WERI-Rb-1 (cell line): Measurements from ENCODE around the gene CAMK4.

Experiments
- DNase-seq: peaks from one replicate; pipeline ENCODE4 v3.0.0-alpha.2; 2020
- H3K27ac ChIP-seq: fragments of 250-450 bp; sonication (Bioruptor Pico); 2 replicates; pipeline ENCODE4 v1.5.1; 2020; ENCODE audit warnings: mild to moderate bottlenecking, moderate library complexity
- H3K27me3 ChIP-seq: fragments of 250-450 bp; sonication (Bioruptor Pico); 2 replicates; pipeline ENCODE4 v1.5.1; 2021; ENCODE audit warnings: mild to moderate bottlenecking, low read depth, moderate library complexity; ENCODE audit not compliant: insufficient read depth, severe bottlenecking
- H3K36me3 ChIP-seq: fragments of 250-450 bp; sonication (Bioruptor Pico); 2 replicates; pipeline ENCODE4 v1.5.1; 2020; ENCODE audit warnings: mild to moderate bottlenecking, moderate library complexity
- H3K4me3 ChIP-seq: 2 replicates; pipeline ENCODE4 v1.5.1; 2011; ENCODE audit warnings: low read depth, mild to moderate bottlenecking, control low read depth, low read length
- H3K9me3 ChIP-seq: fragments of 250-450 bp; sonication (Bioruptor Pico); 2 replicates; pipeline ENCODE4 v1.5.1; 2021; ENCODE audit warnings: mild to moderate bottlenecking, moderate library complexity; ENCODE audit not compliant: severe bottlenecking
- CTCF ChIP-seq: IDR thresholded peaks from 2 replicates; pipeline ENCODE4 v1.5.1; 2011; ENCODE audit warnings: low read depth, mild to moderate bottlenecking, control low read depth, inconsistent platforms, low read length

CAMK4 gene

GRCh38 chr5:111394586-111394985, 170.4 kb downstream of the CAMK4 start:
- no peak overlapping the region for H3K27ac ChIP-seq
- no peaks in the 10 kb centered on the region for H3K27me3 ChIP-seq
- no peak for DNase-seq
- H3K9me3 ChIP-seq: no peaks in the 10 kb centered on the region
- TF ChIP-seq CTCF: no peak
- no peak overlapping the region for H3K4me3 ChIP-seq
- H3K36me3 ChIP-seq: no peaks in the 10 kb centered on the region

GRCh38 chr5:111398013-111398412, 173.8 kb downstream of the CAMK4 start:
- Histone ChIP-seq H3K36me3 (no peaks in the 10 kb centered on the region), H3K27me3 (no peaks in the 10 kb centered on the region), H3K27ac (no peak overlapping the region), H3K9me3 (no peaks in the 10 kb centered on the region), H3K4me3 (no peak overlapping the region)
- no peak for DNase-seq
- no peak for TF ChIP-seq CTCF

GRCh38 chr5:111399113-111399512, 174.9 kb downstream of the CAMK4 start:
- Histone ChIP-seq H3K4me3 (no peak overlapping the region), H3K27me3 (no peaks in the 10 kb centered on the region), H3K36me3 (no peaks in the 10 kb centered on the region), H3K27ac (no peak overlapping the region), H3K9me3 (no peaks in the 10 kb centered on the region)
- no peak for DNase-seq
- TF ChIP-seq CTCF: no peak

GRCh38 chr5:111401906-111402305, 177.7 kb downstream of the CAMK4 start:
- no peak for TF ChIP-seq CTCF
- Histone ChIP-seq H3K36me3 (no peaks in the 10 kb centered on the region), H3K9me3 (no peaks in the 10 kb centered on the region), H3K27ac (no peak overlapping the region), H3K27me3 (no peaks in the 10 kb centered on the region), H3K4me3 (no peak overlapping the region)
- no peak for DNase-seq

GRCh38 chr5:111404270-111404769, 180.1 kb downstream of the CAMK4 start:
- Histone ChIP-seq H3K36me3 (no peaks in the 10 kb centered on the region), H3K27ac (no peak overlapping the region), H3K27me3 (no peaks in the 10 kb centered on the region), H3K9me3 (peaks cover 3% of the 10 kb centered on the region), H3K4me3 (no peak overlapping the region)
- no peak for DNase-seq
- no peak for TF ChIP-seq CTCF

GRCh38 chr5:111407562-111407961, 183.4 kb downstream of the CAMK4 start:
- no peaks in the 10 kb centered on the region for H3K27me3 ChIP-seq
- TF ChIP-seq CTCF: no peak
- no peak for DNase-seq
- no peaks in the 10 kb centered on the region for H3K36me3 ChIP-seq
- H3K4me3 ChIP-seq: no peak overlapping the region
- peaks cover 3% of the 10 kb centered on the region for H3K9me3 ChIP-seq
- H3K27ac ChIP-seq: no peak overlapping the region
